K562 (cell line): Measurements from ENCODE around the gene KDM2B. TPM values are rescaled to one million over a fixed set of nuclear protein-coding genes. Genes with fewer than 3 reads are reported as not detected.
A peak's percentile ranks its signal among the peaks of the same experiment; 100 is the strongest.

ENCODE experiments used
- BRD4 ChIP-seq: fragments of 200-600 bp; sonication (generic); IDR thresholded peaks from 2 replicates; pipeline ENCODE4 v1.6.1; 2017; ENCODE audit warnings: inconsistent platforms
- FOS ChIP-seq: IDR thresholded peaks from 3 replicates; pipeline ENCODE4 v1.6.1; 2011; ENCODE audit not compliant: insufficient read length; ENCODE audit errors: extremely low read depth
- HDAC6 ChIP-seq: IDR thresholded peaks from 2 replicates; pipeline ENCODE4 v1.6.1; 2012; ENCODE audit warnings: low read depth, mild to moderate bottlenecking, control low read depth, inconsistent platforms, low read length, moderate library complexity
- IRF2 ChIP-seq: sonication (generic); formaldehyde crosslinking; IDR thresholded peaks from 2 replicates; pipeline ENCODE4 v1.8.1; 2022; ENCODE audit warnings: mild to moderate bottlenecking, missing genetic modification reagents
- KAT7 ChIP-seq: sonication (generic); formaldehyde crosslinking; IDR thresholded peaks from 2 replicates; pipeline ENCODE4 v1.8.0; 2022; ENCODE audit warnings: missing genetic modification reagents, mild to moderate bottlenecking, borderline replicate concordance
- MCM5 ChIP-seq: fragments of 450-650 bp; IDR thresholded peaks from 2 replicates; pipeline ENCODE4 v1.6.1; 2016; ENCODE audit warnings: low read depth
- SMAD3 ChIP-seq: fragments of 450-650 bp; formaldehyde crosslinking; conservative IDR thresholded peaks from 2 replicates; pipeline ENCODE4 v1.4.0; 2020; ENCODE audit warnings: mild to moderate bottlenecking
- ZNF23 ChIP-seq: fragments of 250-450 bp; sonication (Bioruptor Pico); IDR thresholded peaks from 2 replicates; pipeline ENCODE4 v1.4.0; 2020; ENCODE audit warnings: mild to moderate bottlenecking
- polyA plus RNA-seq, 8 experiments: library from polyadenylated mRNA; depleted of rRNA in 4 of 8; stranded (reverse) in 5 of 8; unstranded in 3 of 8; fragments of >200 nt; fragmentation: Nextera tagmentation in 2 of 8; fragmentation: Illumina TruSeq in 1 of 8; extraction: Ambion mirVana in 2 of 8; extraction: Trizol in 1 of 8; gene quantifications; 2 replicates each; pipeline versions ENCODE4 v1.2.1 to v1.2.3, GENCODE V29; 2011 to 2014; ENCODE audit warnings: inconsistent platforms in 1 of 8, missing spikeins in 1 of 8
- total RNA-seq, 7 experiments: library from RNA; depleted of rRNA in 6 of 7; stranded (reverse); fragments of >200 nt in 6 of 7; fragmentation: Illumina TruSeq in 2 of 7; extraction: Trizol in 2 of 7; gene quantifications; 2 replicates each; pipeline versions ENCODE4 v1.2.1 to v1.2.3, GENCODE V29; 2011 to 2021; ENCODE audit warnings: low replicate concordance in 1 of 7
- TF ChIP-seq, protein P1 (sequence below), 2 experiments: fragments of 450-650 bp in 1 of 2; IDR thresholded peaks; 2 replicates each; pipeline ENCODE4 v1.6.1; 2011 to 2017; ENCODE audit warnings: low read depth in 2 of 2, antibody characterized with exemption in 1 of 2, borderline replicate concordance in 1 of 2, low read length in 1 of 2, mild to moderate bottlenecking in 1 of 2, mixed read lengths in 1 of 2; ENCODE audit not compliant: control insufficient read depth in 1 of 2
- TF ChIP-seq, protein P2 (sequence below): fragments of 250-450 bp; sonication (Bioruptor Pico); IDR thresholded peaks from 2 replicates; pipeline ENCODE4 v1.5.0; 2021; ENCODE audit warnings: mild to moderate bottlenecking, moderate library complexity
- TF ChIP-seq, protein P3 (sequence below), 2 experiments: fragments of 450-650 bp; formaldehyde crosslinking in 1 of 2; IDR thresholded peaks; 2 replicates each; pipeline versions ENCODE4 v1.4.0 to v1.6.1; 2014 to 2020; ENCODE audit warnings: mild to moderate bottlenecking in 2 of 2, borderline replicate concordance in 1 of 2, low read depth in 1 of 2

The KDM2B gene
- total and polyA plus RNA-seq, 9 of the 15 experiments (the other 6 are each of a cell fraction or from before 2014, with no cell fraction given), result 7.4 to 50.5 (median 22.5) TPM

DNA sequence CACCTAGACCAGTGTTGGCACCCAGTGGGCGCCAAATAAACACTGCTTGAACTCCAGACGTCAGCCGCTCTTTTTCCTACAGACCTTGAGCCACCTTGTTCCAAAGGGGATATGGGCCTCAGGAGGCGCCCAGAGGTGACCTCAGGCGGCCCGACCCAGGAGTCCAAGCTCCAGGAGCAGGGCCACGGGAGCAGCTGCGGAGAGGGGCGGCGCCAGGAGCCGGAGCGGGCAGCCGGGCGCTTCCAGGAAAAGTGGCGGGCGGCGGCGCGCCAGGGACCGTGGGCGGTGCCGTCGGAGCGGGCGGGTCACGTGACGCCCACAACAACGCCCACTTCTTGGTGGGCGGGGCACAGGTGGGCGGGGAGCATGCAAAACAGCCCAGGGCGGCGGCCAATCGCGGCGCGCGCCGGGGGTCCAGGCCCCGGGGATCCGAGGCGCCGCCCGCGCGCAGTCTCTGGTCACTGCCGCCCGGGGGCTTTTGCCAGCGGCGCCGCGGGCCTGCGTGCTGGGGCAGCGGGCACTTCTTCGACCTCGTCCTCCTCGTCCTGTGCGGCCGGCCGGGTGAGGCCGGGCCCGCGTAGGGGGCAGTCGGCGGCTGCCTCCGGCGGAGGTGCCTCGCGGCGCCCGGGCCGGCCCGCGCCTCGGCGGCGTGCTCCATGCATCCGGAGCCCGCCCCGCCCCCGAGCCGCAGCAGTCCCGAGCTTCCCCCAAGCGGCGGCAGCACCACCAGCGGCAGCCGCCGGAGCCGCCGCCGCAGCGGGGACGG lies 45.4 kb upstream of the KDM2B start, which contains the start of gene ORAI1 (continued):
- no peak for TF ChIP-seq IRF2 (CRISPR knock-in tag)
- TF ChIP-seq, protein P1, sequence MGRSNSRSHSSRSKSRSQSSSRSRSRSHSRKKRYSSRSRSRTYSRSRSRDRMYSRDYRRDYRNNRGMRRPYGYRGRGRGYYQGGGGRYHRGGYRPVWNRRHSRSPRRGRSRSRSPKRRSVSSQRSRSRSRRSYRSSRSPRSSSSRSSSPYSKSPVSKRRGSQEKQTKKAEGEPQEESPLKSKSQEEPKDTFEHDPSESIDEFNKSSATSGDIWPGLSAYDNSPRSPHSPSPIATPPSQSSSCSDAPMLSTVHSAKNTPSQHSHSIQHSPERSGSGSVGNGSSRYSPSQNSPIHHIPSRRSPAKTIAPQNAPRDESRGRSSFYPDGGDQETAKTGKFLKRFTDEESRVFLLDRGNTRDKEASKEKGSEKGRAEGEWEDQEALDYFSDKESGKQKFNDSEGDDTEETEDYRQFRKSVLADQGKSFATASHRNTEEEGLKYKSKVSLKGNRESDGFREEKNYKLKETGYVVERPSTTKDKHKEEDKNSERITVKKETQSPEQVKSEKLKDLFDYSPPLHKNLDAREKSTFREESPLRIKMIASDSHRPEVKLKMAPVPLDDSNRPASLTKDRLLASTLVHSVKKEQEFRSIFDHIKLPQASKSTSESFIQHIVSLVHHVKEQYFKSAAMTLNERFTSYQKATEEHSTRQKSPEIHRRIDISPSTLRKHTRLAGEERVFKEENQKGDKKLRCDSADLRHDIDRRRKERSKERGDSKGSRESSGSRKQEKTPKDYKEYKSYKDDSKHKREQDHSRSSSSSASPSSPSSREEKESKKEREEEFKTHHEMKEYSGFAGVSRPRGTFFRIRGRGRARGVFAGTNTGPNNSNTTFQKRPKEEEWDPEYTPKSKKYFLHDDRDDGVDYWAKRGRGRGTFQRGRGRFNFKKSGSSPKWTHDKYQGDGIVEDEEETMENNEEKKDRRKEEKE (IDR thresholded peaks at IDR 0.05; ENCODE audit: borderline replicate concordance in 1 of 2, control insufficient read depth in 1 of 2, low read depth in 2 of 2, low read length in 1 of 2), result peak in 1 of 2 experiments; percentile 62; a peak in 1 of 4 replicates
- no peak for TF ChIP-seq FOS
- TF ChIP-seq, protein P2, sequence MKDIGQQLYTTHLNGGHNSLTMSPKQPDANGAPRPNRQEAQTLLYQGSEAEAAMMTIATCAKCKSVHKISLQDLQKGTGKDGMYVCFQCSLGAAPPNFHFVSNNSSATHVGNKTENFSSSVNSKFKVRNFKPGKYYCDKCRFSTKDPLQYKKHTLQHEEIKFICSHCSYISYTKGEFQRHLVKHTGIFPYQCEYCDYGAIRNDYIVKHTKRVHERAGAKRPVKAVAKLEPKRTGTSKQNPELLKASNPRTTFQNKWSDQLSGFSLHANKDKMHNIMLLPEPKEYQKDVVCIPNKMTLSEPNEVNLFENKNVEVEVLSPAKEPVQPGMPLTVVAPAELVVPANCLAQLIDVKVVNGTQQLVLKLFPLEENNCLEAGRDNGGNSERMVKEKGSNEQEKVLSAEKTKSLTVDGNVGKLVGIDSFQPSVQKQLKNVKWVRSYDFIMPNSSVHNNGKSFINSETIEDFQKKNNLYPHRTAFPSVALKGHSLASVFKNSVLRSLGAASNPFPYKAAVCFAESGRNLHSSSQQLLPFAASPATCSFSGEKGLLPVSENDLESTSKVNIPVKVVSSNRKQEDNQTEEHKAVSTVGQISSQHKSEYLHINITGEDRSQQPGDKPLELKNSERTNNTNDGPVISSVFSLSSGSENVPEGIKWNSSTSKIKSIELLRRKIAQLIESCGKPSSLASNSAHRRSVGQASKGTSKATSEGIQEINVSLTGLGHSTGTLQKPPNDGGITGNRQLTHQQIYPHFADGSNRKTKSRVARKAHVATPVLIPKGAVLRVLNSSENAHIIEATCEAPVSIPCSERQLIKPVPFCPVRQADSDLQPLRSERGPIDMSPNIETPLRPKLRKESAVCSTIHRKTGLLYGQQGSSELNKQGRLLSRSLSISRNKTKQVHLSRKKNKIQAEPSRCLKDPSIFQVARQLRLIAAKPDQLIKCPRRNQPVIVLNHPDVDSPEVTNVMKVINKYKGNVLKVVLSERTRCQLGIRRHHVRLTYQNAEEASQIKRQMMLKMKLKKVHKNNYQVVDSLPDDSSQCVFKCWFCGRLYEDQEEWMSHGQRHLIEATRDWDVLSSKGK (CRISPR knock-in tag), result no peak
- no peak for TF ChIP-seq ZNF23 (CRISPR knock-in tag)
- TF ChIP-seq MCM5, result no peak
- TF ChIP-seq HDAC6, result no peak
- TF ChIP-seq, protein P3, sequence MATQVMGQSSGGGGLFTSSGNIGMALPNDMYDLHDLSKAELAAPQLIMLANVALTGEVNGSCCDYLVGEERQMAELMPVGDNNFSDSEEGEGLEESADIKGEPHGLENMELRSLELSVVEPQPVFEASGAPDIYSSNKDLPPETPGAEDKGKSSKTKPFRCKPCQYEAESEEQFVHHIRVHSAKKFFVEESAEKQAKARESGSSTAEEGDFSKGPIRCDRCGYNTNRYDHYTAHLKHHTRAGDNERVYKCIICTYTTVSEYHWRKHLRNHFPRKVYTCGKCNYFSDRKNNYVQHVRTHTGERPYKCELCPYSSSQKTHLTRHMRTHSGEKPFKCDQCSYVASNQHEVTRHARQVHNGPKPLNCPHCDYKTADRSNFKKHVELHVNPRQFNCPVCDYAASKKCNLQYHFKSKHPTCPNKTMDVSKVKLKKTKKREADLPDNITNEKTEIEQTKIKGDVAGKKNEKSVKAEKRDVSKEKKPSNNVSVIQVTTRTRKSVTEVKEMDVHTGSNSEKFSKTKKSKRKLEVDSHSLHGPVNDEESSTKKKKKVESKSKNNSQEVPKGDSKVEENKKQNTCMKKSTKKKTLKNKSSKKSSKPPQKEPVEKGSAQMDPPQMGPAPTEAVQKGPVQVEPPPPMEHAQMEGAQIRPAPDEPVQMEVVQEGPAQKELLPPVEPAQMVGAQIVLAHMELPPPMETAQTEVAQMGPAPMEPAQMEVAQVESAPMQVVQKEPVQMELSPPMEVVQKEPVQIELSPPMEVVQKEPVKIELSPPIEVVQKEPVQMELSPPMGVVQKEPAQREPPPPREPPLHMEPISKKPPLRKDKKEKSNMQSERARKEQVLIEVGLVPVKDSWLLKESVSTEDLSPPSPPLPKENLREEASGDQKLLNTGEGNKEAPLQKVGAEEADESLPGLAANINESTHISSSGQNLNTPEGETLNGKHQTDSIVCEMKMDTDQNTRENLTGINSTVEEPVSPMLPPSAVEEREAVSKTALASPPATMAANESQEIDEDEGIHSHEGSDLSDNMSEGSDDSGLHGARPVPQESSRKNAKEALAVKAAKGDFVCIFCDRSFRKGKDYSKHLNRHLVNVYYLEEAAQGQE (IDR thresholded peaks at IDR 0.05; ENCODE audit: borderline replicate concordance), result peak; percentile 89
- TF ChIP-seq, protein P3 (CRISPR knock-in tag; IDR thresholded peaks at IDR 0.05; ENCODE audit: low read depth), result no peak; the same call in 1 of the 2 replicates
- 0 out of 2 replicates have a peak, but pooled peaks have one; percentile 19 for TF ChIP-seq SMAD3 (CRISPR knock-in tag)
- no peak for TF ChIP-seq BRD4
- TF ChIP-seq KAT7 (CRISPR knock-in tag), result no peak
